GM18508 (cell line): ENCODE measurements around the gene AKAP13.
"Not testable (repeated sequence)": the region's sequence is repeated elsewhere in the genome, so short reads cannot be mapped to it uniquely, and the experiment has no call there.

Experiments used
- ATAC-seq: cut with Tn5 transposase; IDR thresholded peaks from one replicate; pipeline ENCODE4 v1.9.1; 2021; ENCODE audit warnings: moderate number of reproducible peaks; ENCODE audit not compliant: insufficient read depth, unreplicated experiment

The AKAP13 gene, protein sequence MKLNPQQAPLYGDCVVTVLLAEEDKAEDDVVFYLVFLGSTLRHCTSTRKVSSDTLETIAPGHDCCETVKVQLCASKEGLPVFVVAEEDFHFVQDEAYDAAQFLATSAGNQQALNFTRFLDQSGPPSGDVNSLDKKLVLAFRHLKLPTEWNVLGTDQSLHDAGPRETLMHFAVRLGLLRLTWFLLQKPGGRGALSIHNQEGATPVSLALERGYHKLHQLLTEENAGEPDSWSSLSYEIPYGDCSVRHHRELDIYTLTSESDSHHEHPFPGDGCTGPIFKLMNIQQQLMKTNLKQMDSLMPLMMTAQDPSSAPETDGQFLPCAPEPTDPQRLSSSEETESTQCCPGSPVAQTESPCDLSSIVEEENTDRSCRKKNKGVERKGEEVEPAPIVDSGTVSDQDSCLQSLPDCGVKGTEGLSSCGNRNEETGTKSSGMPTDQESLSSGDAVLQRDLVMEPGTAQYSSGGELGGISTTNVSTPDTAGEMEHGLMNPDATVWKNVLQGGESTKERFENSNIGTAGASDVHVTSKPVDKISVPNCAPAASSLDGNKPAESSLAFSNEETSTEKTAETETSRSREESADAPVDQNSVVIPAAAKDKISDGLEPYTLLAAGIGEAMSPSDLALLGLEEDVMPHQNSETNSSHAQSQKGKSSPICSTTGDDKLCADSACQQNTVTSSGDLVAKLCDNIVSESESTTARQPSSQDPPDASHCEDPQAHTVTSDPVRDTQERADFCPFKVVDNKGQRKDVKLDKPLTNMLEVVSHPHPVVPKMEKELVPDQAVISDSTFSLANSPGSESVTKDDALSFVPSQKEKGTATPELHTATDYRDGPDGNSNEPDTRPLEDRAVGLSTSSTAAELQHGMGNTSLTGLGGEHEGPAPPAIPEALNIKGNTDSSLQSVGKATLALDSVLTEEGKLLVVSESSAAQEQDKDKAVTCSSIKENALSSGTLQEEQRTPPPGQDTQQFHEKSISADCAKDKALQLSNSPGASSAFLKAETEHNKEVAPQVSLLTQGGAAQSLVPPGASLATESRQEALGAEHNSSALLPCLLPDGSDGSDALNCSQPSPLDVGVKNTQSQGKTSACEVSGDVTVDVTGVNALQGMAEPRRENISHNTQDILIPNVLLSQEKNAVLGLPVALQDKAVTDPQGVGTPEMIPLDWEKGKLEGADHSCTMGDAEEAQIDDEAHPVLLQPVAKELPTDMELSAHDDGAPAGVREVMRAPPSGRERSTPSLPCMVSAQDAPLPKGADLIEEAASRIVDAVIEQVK (N-terminal part only)

GRCh38 chr15:85380217-85380811 lies at the start of gene AKAP13:
Gene AKAP13, plus strand, starts transcription at chr15:85380603. Its CDS starts 105,118 bp downstream, at chr15:85485721.
- ATAC-seq, result peak; percentile 81

DNA sequence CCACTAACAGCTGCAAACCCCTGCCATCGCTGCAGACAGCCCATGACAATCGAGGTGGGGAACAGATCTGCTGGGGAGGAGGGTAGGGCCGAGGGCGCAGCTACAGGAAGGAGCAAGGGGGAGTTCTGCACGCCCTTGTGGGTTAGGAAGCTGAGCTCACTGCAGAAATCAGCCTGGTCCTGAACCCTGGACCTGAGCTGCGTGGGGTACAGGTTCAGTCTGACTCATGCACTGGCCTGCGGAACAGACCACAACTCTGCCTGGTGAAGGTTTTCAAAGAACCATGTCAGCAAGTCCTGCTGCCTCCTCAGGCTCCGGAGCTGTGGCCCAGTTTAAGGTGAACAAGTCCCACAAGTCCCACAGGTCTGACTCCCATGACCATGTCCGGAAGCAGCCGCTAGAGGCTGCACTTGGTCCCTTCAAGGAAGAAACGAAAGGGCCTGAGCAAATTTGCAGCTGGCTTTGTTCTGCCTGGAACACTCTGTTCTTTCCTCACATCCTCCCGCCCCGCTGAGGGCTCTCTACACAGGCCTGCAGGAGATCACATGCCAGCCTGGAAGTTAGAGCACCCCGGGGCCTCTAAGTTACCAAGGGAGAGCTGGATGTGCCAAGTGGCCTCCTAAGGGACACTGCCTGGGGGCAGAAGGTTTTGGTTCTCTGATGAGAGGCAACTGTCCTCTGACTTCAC lies 49.4 kb upstream of the AKAP13 start:
- peak; percentile 49 for ATAC-seq

- no peak for ATAC-seq
Measured at GRCh38 chr15:85331655-85332285, 48.6 kb upstream of the AKAP13 start.

DNA sequence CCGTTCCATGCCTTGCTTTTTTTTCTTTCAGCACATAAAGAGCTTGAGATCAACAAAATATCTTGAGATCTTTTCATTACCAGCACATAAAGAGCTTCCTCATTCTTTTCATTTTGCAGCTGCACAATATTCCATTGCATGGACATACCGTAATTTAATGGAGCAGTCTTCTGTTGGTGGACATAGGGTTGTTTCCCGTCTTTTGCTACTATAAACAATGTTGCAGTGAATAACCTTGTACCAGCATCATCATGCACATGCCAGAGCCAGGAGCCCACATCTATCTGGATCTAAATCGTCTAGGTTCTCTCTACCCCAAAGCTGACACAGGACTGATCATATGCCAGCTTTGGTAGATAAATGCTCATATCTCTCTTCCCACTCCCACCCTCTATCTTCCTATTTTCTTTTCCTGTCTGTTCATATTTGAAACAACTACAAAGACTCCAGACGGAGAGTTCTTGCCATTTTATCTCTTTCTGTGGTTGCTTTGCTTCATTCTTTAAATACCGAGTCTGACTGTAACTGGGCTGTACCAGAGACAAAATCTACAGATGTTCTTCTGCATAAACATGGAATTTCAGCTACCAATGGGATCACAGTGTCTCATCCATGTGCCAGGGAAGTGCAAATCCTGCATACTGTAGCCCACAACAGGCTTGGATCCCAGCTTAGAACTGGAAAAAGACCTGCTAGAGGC lies 47.1 kb upstream of the AKAP13 start:
- ATAC-seq, result no peak

DNA sequence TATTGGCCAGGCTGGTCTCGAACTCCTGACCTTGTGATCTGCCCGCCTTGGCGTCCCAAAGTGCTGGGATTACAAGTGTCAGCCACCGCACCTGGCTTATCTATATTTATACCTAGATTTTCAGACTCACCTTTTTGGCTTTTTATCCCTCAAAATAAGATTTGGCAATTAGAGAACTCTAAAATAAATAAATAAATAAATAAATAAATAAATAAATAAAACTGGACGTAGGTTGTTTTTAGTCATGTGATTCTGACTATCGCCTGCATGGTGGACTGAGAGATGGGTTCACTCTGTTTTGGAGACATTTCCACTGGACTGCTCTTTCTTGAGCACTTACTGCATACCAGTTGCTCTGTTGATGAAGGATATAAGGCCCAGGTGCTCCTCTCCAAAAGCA lies 46.2 kb upstream of the AKAP13 start:
- ATAC-seq, result no peak

DNA sequence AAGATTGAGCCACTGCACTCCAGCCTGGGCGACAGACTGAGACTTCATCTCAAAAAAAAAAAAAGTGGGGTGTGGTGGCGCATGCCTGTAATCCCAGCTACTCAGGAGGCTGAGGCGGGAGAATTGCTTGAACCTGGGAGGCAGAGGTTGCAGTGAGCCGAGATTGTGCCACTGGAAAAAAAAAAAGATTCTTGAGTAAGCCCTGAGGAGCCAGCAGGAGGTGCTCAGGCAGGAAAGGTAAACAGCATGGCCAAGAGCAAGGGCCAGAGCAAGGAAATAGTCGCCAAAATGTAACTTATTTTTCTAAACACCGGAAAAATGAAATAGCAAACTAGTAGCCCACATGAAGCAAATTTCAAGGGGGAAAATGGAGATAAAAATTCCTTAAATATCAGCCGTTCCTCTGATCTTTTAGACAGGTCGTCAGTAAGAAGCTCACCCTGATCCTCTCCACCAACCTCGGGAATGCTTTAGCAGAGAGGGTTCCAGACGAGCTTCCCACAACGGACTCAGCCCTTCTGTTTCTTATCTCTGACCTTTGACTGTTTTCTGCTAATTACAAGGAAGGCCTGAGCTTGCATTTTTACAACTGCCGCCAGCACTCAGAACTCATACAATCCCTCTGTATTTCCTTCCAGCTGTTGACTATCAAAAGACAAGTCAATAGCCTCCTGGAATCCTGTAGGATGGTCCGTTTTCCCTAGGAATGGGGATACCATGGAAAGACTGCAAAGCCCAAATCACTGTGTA lies 45.0 kb upstream of the AKAP13 start:
- ATAC-seq, result no peak

DNA sequence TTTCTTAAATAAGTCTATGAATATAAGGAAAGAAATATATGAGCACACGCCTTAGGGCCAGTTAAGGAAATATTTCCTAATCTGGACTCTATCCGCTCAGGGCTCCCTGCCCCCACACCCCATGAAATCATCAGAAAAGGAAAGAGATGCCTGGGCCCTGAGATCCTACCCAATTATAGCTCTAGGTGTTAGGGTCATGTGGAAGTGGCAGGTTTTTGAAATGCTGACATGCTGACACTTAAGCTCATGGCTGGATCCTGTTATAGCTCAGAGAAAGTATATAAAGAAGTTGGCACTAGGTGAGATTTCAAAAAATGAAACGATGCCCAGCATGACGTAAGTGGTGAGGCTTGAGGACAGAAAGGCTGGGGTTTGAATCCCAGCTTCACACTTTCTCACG lies 43.5 kb upstream of the AKAP13 start:
- ATAC-seq, result no peak

- no peak for ATAC-seq
Measured at GRCh38 chr15:85337425-85338074, 42.9 kb upstream of the AKAP13 start.

- ATAC-seq, result no peak
Measured at GRCh38 chr15:85340321-85340665, 40.1 kb upstream of the AKAP13 start.

GRCh38 chr15:85340852-85341251 lies 39.6 kb upstream of the AKAP13 start:
- no peak for ATAC-seq

GRCh38 chr15:85342163-85342562 lies 38.2 kb upstream of the AKAP13 start:
- ATAC-seq, result not testable (repeated sequence)

GRCh38 chr15:85343443-85343842 lies 37.0 kb upstream of the AKAP13 start:
- ATAC-seq, result not testable (repeated sequence)

DNA sequence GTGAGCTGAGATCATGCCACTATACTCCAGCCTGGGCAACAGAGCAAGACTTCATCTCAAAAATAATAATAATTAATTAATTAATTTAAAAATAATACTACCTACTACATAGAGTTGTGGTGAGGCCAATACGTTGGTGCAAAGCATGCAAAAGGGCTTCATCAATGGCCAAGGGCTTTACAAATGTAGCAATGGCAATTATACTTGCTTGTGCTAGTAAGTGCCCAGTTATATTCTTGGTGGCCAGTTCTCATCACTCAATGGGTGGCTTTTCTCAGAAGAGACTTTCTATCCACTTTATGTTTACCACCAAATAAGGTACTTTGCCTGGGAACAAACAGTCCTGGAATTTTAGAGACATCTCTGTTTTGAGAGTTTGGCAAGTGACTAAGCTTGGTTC lies 36.2 kb upstream of the AKAP13 start:
- not testable (repeated sequence) for ATAC-seq

DNA sequence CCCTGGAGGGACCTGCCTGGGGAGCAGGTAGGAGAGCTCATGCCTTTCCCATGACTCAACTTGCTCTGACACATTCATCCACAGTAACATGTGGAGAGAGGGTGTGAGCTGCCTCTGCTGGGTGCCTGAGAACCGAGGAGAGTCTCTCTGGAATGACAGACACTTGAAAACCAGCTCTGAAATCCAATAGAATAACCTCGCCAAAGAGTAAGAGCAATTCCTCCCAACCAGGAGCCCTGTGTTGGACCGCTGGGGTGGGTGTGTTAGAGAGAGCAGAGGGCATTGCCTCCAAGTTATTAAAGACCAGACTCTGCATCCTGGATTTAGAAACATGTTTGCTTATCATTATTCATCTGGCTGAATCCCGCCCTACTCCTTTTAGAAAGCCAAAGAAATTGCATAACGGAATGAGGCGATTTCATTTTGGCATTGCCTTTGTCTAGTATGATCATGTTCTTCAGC lies 35.7 kb upstream of the AKAP13 start:
- not testable (repeated sequence) for ATAC-seq

DNA sequence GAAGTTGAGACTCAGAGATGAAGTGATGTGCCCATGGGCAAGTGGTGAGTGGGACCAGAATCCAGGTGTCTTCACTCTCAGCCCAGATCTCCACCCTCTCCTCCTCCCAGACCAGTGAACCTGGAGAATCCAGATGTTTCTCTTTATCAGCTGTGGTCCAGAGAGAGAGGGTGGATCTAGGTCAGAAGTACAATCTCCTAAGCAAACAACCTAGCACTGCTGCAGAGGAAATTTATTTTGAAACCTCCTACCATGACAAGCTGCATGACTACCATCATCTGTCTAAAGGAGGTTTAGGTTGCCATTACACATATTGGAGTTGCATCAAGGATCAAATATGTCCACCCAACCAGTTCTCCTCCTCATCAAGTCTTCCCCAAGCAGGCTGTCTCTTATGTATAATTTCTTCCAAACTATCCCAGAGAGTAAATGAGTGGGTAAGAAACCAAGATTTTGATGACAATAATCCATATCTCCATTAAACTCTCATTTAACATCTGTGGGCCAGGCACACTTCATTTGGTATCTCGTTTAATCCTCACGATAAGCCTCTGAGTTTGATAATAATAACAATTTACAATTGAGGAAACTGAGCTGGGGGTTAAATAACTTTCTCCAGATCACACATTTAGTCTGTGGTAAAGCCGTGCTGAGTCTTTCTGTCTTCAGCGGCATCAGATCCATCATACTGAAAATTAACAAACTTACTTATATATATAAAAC lies 35.0 kb upstream of the AKAP13 start:
- not testable (repeated sequence) for ATAC-seq

- ATAC-seq, result not testable (repeated sequence)
Measured at GRCh38 chr15:85346462-85347084, 33.8 kb upstream of the AKAP13 start.
